ENCODE measurements around the gene CDH11.

CDH11 gene

GRCh38 chr16:65102326-65102725 is 19.5 kb downstream of the CDH11 start:
- no peak for TF ChIP-seq TEAD4 (IDR thresholded peaks at IDR 0.05)
- TF ChIP-seq USF1 (IDR thresholded peaks at IDR 0.05), result no peak
- TF ChIP-seq ZBTB7A (IDR thresholded peaks at IDR 0.05; ENCODE audit: low read depth), result no peak
- no peak for TF ChIP-seq TCF12 (IDR thresholded peaks at IDR 0.05; ENCODE audit: low read depth)
- TF ChIP-seq TAF1 (IDR thresholded peaks at IDR 0.05; ENCODE audit: low read depth), result no peak
- TF ChIP-seq EP300 (IDR thresholded peaks at IDR 0.05; ENCODE audit: borderline replicate concordance), result no peak
- no peak for TF ChIP-seq NFIC (IDR thresholded peaks at IDR 0.05)
- TF ChIP-seq REST (IDR thresholded peaks at IDR 0.05; ENCODE audit: low read depth), result no peak
- no peak for TF ChIP-seq CREB1 (IDR thresholded peaks at IDR 0.05; ENCODE audit: low read depth)
- no peak for TF ChIP-seq CEBPB (IDR thresholded peaks at IDR 0.05)
- no peak for TF ChIP-seq FOXM1 (IDR thresholded peaks at IDR 0.05; ENCODE audit: borderline replicate concordance, low read depth)
- TF ChIP-seq MAX (IDR thresholded peaks at IDR 0.05), result no peak
- no peak for TF ChIP-seq RAD21 (IDR thresholded peaks at IDR 0.05; ENCODE audit: low read depth)
- no peak for TF ChIP-seq YY1 (IDR thresholded peaks at IDR 0.05; ENCODE audit: low read depth)
- no peak for TF ChIP-seq EGR1 (IDR thresholded peaks at IDR 0.05)

- TF ChIP-seq CREB1 (IDR thresholded peaks at IDR 0.05; ENCODE audit: low read depth), result no peak
Observed at GRCh38 chr16:65101009-65101408, 20.9 kb downstream of the CDH11 start.

- no peak for TF ChIP-seq EP300 (IDR thresholded peaks at IDR 0.05; ENCODE audit: borderline replicate concordance)
Observed at GRCh38 chr16:65099607-65100006, 22.3 kb downstream of the CDH11 start.

- TF ChIP-seq CEBPB (IDR thresholded peaks at IDR 0.05) (no peak), YY1 (IDR thresholded peaks at IDR 0.05; ENCODE audit: low read depth) (no peak), EGR1 (IDR thresholded peaks at IDR 0.05) (no peak), TCF12 (IDR thresholded peaks at IDR 0.05; ENCODE audit: low read depth) (no peak), USF1 (IDR thresholded peaks at IDR 0.05) (no peak), ZBTB7A (IDR thresholded peaks at IDR 0.05; ENCODE audit: low read depth) (no peak), CREB1 (IDR thresholded peaks at IDR 0.05; ENCODE audit: low read depth) (no peak), TAF1 (IDR thresholded peaks at IDR 0.05; ENCODE audit: low read depth) (no peak), NFIC (IDR thresholded peaks at IDR 0.05) (no peak)
Observed at GRCh38 chr16:65098916-65099315, 22.9 kb downstream of the CDH11 start.

- TF ChIP-seq CREB1 (IDR thresholded peaks at IDR 0.05; ENCODE audit: low read depth) (no peak), CEBPB (IDR thresholded peaks at IDR 0.05) (no peak), YY1 (IDR thresholded peaks at IDR 0.05; ENCODE audit: low read depth) (no peak), RAD21 (IDR thresholded peaks at IDR 0.05; ENCODE audit: low read depth) (no peak), NFIC (IDR thresholded peaks at IDR 0.05) (no peak), EGR1 (IDR thresholded peaks at IDR 0.05) (no peak), TAF1 (IDR thresholded peaks at IDR 0.05; ENCODE audit: low read depth) (no peak)
Observed at GRCh38 chr16:65097296-65097695, 24.6 kb downstream of the CDH11 start.

- TF ChIP-seq USF1 (IDR thresholded peaks at IDR 0.05), result no peak
- no peak for TF ChIP-seq NFIC (IDR thresholded peaks at IDR 0.05)
- TF ChIP-seq REST (IDR thresholded peaks at IDR 0.05; ENCODE audit: low read depth), result no peak
- TF ChIP-seq CREB1 (IDR thresholded peaks at IDR 0.05; ENCODE audit: low read depth), result no peak
- no peak for TF ChIP-seq CEBPB (IDR thresholded peaks at IDR 0.05)
- TF ChIP-seq EGR1 (IDR thresholded peaks at IDR 0.05), result no peak
- no peak for TF ChIP-seq TCF12 (IDR thresholded peaks at IDR 0.05; ENCODE audit: low read depth)
- no peak for TF ChIP-seq RAD21 (IDR thresholded peaks at IDR 0.05; ENCODE audit: low read depth)
- no peak for TF ChIP-seq EP300 (IDR thresholded peaks at IDR 0.05; ENCODE audit: borderline replicate concordance)
- no peak for TF ChIP-seq ZBTB7A (IDR thresholded peaks at IDR 0.05; ENCODE audit: low read depth)
- no peak for TF ChIP-seq FOXM1 (IDR thresholded peaks at IDR 0.05; ENCODE audit: borderline replicate concordance, low read depth)
- TF ChIP-seq TEAD4 (IDR thresholded peaks at IDR 0.05), result no peak
Observed at GRCh38 chr16:65095906-65096305, 26.0 kb downstream of the CDH11 start.

Data from Ishikawa (cell line).